Stimulated activated CD4-positive, alpha-beta T cell treated with anti-CD3 and anti-CD28 coated beads, Interleukin-4, amount 100 ng/mL, for 48 hours (primary cell): ENCODE results near the gene CYSRT1.

Experiments used
- DNase-seq, 2 donors: peaks; one replicate each; pipeline ENCODE4 v3.0.0-alpha.2; 2020; ENCODE audit warnings: low read depth in 2 of 2

The CYSRT1 gene

DNA sequence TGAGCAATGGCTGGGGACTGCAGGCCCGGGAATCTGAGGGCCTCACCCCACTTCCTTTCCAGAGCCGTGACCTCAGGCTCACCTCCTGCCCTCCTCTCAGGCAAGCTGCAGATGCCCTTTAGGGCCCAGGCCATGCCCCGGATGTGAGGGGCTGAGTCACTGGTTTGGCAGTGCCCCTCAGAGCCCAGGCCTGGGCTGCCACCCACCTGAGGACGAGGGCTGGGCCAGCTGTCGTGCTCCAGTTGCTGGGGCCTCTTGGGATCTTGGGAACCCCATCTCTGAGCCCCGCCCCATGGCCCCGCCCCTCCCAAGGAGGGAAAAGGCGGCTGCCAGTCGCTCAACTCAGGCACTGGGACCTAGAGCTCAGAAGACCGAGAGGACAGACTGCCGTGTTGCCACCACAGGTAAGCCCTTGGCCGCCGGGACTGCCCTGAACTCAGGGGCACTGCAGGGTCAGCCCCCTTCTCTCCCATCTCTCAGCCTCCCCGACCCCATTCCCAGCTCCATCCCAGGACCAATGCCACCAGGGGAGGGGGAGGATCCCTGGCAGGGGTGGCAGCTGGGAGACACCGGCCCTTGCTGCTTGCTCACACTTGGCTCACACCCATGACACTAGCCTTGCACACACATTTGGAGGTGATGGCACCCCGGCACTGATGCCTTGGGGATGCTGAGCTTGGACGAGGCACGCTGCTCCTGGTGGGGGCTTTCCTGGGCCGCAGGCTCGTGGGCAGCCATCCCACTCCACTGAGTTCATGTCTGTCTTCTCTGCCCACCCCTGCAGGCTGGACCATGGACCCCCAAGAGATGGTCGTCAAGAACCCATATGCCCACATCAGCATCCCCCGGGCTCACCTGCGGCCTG, at the start of gene CYSRT1:
Gene CYSRT1, plus strand, starts transcription at position 345 of the 865 bp plus-strand sequence. Its CDS starts 448 bp downstream, at position 793.
- DNase-seq: no peak

- no peak for DNase-seq
Observed at GRCh38 chr9:137175345-137175961, 49.5 kb upstream of the CYSRT1 start.

DNA sequence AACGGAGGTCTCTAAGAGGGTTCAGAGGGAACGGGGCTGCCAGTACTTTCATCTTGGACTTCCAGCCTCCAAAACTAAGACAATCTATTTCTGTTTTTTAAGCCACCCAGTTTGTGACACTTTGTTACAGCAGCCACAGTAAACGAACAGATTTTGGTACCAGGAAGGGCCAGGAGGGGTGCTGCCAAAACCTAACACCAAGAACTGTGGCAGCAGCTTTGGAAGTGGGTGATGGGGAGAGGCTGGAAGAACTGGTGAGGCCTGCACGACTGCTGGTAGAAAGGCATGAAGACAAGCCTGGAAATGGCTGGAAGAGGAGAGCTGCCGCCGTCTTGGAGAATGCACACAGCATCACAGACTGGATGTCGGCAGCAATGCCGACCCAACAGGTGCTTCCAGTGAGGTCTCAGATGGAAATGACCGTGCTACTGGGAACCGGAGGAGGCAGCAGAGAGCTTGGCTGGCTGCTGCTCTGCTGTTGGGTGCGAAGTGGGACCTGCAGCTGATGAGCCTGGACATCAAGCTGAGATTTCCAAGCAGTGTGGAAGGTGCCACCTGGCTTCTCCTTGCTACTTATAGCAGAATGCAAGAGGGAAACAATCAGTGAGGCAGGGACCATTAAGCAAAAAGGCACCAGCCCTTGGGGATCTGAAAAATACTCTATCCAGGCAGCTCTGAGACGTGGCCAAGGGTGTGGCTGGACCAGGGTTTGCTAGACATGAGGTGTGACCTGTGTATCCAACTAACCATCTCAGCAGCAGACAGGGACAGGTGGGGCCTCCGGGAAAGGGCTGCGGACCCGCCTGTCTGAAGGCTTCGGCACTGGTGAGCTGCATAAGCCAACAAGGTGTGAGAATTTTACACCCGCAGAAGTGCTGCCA, 48.4 kb upstream of the CYSRT1 start:
- no peak for DNase-seq

GRCh38 chr9:137178201-137178938, 46.6 kb upstream of the CYSRT1 start:
- DNase-seq: no peak

DNA sequence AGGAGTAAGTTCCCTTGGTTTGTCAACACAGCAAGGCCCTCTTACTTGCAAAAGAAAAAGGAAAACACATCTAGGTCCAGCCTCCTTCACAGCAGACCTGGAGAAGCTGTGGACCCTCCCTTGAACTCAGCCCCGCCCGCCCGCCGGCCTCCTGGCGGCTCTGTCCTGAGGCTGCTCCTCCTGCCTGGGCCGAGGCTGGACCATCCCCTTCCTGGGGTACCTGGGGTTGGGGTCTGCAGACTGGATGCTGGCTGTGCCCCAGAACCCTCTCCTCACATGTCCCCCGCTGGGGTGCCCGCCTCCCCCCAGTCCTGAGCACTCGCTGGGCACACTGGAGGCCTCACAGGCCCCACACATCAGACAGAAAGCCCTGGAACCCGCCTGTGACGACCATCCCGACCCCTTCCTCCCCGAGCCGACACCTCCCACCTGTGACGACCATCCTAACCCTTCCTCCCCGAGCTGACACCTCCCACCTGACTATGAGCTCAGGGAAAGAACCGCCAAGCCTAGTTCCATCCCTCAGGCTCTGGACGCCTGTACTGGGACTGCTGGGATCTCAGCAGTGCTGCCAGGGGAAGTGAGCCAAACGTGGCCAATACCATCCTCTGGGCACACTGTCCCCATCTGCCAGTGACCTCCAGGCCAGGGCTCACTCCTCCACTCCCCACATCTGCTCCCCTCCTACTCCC, 45.9 kb upstream of the CYSRT1 start:
- no peak for DNase-seq

GRCh38 chr9:137179761-137180160, 45.2 kb upstream of the CYSRT1 start:
- DNase-seq: no peak

DNA sequence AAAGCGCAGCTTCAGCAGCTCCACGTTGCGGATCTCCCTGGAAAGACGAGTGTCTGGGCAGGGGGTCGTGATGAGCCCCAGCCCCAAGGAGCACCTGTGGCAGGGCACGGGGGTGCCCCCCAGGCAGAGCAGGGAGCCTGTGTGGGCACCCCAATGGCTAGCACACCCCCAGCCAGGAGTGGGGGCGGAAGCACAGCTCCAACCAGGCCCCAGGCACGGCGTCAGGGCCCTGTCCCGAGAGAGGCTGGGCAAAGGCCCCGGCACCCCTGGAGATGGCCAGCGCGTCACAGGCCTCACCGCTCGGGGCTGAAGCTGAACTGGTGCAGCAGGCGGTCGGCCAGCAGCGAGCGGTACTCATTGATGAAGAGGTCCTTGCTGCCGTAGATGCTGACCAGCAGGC, 44.5 kb upstream of the CYSRT1 start:
- DNase-seq: no peak

DNA sequence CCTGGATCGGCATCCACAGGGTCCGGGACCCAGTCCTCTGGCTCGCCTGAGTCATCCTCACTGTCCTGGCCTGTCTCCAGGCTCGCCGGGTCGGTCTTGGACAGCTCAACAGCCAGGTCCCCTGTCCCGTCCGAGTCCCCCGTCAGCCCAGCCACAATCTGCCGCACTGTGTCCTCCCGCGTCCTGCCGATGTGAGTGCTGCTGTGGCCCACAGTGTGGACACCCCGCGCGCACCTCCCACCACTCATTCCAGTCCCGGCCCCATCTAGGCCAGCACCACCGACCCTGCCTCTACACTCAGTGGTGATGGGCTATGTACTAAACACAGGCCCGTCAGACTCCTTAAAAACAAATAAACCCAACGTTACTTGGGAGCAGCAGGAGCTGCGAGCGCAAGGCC, 43.3 kb upstream of the CYSRT1 start:
- DNase-seq: no peak

DNA sequence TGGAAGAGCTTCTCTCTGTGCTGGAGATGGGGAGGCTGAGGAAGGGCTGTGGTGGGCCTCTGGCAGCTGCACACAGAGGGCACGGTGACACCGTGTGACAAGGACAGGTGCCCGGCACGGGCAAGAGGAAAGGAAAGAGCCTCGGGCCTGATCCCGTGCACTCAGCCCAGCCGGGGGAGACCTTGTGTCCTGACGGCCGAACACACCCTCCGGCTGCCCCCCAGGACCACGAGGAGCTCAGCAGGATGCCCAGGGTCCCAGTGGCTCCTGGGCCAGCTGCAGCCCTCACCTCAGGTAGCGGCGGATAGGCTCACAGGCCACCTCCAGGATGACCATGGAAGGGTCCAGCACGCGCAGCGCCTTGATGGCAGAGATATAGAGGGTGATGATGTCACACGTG, 42.1 kb upstream of the CYSRT1 start:
- DNase-seq: no peak

DNA sequence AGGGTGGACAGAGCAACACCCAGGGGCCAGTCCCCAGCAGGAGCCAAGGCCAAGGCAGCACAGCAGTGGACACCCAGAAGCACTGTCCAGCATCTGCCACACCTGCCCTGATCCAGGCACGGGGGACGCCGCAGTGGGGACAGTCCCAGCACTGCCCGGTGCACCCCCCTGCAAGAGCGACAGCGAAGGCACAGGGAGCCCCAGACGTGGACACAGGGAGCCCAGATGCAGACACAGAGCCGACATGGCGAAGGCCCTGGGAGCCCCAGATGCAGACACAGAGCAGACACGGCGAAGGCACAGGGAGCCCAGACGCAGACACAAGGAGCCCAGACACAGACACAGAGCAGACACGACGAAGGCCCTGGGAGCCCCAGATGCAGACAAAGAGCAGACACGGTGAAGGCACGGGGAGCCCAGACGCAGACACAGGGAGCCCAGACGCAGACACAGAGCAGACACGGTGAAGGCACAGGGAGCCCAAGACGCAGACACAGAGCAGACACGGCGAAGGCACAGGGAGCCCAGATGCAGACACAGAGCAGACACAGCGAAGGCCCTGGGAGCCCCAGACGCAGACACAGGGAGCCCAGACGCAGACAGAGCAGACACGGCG, 40.9 kb upstream of the CYSRT1 start:
- no peak for DNase-seq

- no peak for DNase-seq
Observed at GRCh38 chr9:137184881-137185660, 39.9 kb upstream of the CYSRT1 start.

GRCh38 chr9:137185921-137186320, 39.1 kb upstream of the CYSRT1 start:
- DNase-seq: no peak

DNA sequence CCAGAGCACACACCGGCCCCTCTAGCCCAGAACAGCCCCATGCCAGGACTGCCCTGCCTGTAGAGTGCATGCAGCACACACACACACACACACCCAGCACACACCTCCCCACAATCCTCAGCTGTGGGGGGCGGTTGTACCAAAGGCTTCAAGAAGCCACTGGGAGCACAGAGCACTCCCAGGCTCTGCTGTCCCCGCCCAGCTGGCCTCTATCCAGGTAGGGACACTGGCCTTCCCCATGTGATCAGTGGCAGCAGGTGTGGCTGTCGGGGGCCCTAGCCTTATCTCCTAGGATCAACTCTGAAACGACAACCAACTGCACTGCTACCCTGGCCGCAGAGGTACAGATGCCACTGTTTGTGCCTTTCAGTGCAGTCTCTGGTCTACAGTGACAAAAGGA, 38.6 kb upstream of the CYSRT1 start:
- DNase-seq: no peak

- DNase-seq: no peak
Observed at GRCh38 chr9:137187386-137187785, 37.6 kb upstream of the CYSRT1 start.

- no peak for DNase-seq
Observed at GRCh38 chr9:137188086-137188489, 36.9 kb upstream of the CYSRT1 start.

DNA sequence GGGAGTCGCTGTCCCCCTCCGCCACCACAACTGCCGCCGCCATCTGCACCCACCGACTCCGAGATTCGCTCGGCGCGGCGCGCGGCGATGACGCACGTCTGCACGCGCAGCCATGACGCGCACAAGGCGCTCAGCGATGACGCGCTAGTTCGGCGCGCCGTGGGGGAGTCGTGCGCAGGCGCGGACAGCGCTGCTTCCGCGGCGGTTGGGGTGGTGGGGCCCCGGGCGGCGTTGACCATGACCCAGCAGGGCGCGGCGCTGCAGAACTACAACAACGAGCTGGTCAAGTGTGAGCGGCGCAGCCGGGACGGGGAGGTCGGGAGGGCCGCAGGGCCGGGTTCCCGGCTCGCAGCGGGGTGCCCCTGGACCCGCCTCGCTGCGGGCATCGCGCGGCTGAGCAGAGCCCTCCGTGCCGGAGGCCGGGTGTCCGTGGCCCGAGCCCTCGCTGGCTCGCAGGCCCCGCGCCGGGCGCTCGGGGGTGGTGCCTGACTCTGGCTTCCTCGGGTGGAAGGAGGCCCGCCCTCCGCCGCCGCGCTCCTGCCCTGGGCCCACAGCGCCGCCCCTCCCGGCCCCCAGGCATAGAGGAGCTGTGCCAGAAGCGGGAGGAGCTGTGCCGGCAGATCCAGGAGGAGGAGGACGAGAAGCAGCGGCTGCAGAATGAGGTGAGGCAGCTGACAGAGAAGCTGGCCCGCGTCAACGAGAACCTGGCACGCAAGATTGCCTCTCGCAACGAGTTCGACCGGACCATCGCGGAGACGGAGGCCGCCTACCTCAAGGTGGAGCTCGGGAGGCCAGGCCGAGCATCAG, 36.3 kb upstream of the CYSRT1 start, which contains the start of the genes ANAPC2 and SSNA1:
Gene ANAPC2, minus strand, starts transcription at position 71 of the 807 bp plus-strand sequence. Its CDS starts 28 bp downstream, at position 43.
Gene SSNA1, plus strand, starts transcription at position 187 of the 807 bp plus-strand sequence. Its CDS starts 51 bp downstream, at position 238.
- peak; percentile 91 to 94 for DNase-seq

- no peak for DNase-seq
Observed at GRCh38 chr9:137189297-137190295, 35.4 kb upstream of the CYSRT1 start.
